Measurements from ENCODE around the gene AP4B1. TPM values are rescaled to one million over a fixed set of nuclear protein-coding genes. Genes with fewer than 3 reads are reported as not detected.

Gene AP4B1
- total and polyA plus RNA-seq, 9 of the 15 experiments (the other 6 are each of a cell fraction or from before 2014, with no cell fraction given) = 15.8 to 36.5 (median 24.6) TPM

DNA sequence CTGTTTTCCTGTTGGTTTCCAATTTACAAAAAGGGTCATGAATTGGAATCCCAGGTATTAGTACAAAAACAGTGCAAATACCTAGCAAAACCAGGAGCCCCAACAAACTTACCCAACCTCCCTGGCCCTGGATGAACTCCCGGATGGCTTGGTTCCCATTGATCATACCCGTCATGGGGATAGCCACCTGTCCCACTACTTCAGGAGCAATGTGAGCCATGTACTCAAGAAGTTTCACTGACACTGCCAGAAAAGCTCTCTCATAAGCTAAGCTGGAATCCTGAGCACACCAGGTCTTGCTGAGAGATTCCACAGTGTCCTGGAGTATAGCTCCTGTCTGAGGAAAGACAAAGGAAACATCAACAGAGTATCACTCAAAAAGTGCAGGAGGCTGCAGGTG is 22.9 kb downstream of the AP4B1 start:
- Histone ChIP-seq H3K9me1 (ENCODE audit: control insufficient read depth, insufficient read depth, low read length) (no peaks in the 10 kb centered on the region), H3K79me2 (ENCODE audit: control insufficient read depth, insufficient read depth, low read length) (no peaks in the 10 kb centered on the region), H4K20me1 (replicated peaks; ENCODE audit: control insufficient read depth, insufficient read depth, low read length) (no peaks in the 10 kb centered on the region), H3K4me1 (replicated peaks in 1 of 2; ENCODE audit: control insufficient read depth in 2 of 2, insufficient read depth in 2 of 2, low read length in 2 of 2) (no peaks in the 10 kb centered on the region; a peak in 1 of 5 replicates), H3K36me3 (ENCODE audit: control insufficient read depth, insufficient read depth, low read length) (no peaks in the 10 kb centered on the region), H3K27ac (ENCODE audit: extremely low read depth, low read depth, low read length) (no peak overlapping the region), H3K4me3 (no peak overlapping the region), H3K9ac (ENCODE audit: insufficient read depth in 1 of 2, low read depth in 2 of 2, low read length in 2 of 2) (no peak overlapping the region), H3K4me2 (ENCODE audit: insufficient read depth, low read length) (no peak overlapping the region), H3K9me3 (replicated peaks; ENCODE audit: control insufficient read depth, insufficient read depth, low read depth, low read length) (no peaks in the 10 kb centered on the region; the same call in 1 of the 2 replicates), H3K27me3 (ENCODE audit: control insufficient read depth in 2 of 2, insufficient read depth in 2 of 2, low read length in 2 of 2) (no peaks in the 10 kb centered on the region), H2AFZ (ENCODE audit: low read depth, low read length) (peak overlapping the region; percentile 75)
- no TSS peak for BruUV-seq (replicated peaks)
- ChIA-PET POLR2A (interaction anchor here (1.0 to 1.7 kb wide), 4 partner anchors 9 to 12 kb away, joined by 3 to 6 read pairs (median 5); no protein-coding TSS in a partner anchor), CTCF (ENCODE audit: low intra/inter-chr PET ratio) (no interaction called here)
- in situ Hi-C loops (cut with MboI) (no loop called here), intact Hi-C loops (cut with micrococcal nuclease) (no loop called here)
- ATAC-seq = no peak; the same call in none of the 3 replicates
- no peak for DNase-seq (ENCODE audit: extremely low read depth in 1 of 4, low spot score in 3 of 4)
- no peak for FAIRE-seq
- WGBS (ENCODE audit: insufficient coverage, low coverage, missing lambda C conversion rate) = 49% methylated on average over 2 of the region's 2 CpGs
- TF ChIP-seq RHOXF2B (CRISPR knock-in tag; conservative IDR thresholded peaks at IDR 0.05) = no peak
- no peak for TF ChIP-seq SMARCA5 (IDR thresholded peaks at IDR 0.05)
- no peak for TF ChIP-seq HOXB6 (CRISPR knock-in tag; IDR thresholded peaks at IDR 0.05; ENCODE audit: borderline replicate concordance)
- TF ChIP-seq, protein P1, sequence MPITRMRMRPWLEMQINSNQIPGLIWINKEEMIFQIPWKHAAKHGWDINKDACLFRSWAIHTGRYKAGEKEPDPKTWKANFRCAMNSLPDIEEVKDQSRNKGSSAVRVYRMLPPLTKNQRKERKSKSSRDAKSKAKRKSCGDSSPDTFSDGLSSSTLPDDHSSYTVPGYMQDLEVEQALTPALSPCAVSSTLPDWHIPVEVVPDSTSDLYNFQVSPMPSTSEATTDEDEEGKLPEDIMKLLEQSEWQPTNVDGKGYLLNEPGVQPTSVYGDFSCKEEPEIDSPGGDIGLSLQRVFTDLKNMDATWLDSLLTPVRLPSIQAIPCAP (CRISPR knock-in tag; IDR thresholded peaks at IDR 0.05; ENCODE audit: borderline replicate concordance) = no peak
- TF ChIP-seq, protein P2, sequence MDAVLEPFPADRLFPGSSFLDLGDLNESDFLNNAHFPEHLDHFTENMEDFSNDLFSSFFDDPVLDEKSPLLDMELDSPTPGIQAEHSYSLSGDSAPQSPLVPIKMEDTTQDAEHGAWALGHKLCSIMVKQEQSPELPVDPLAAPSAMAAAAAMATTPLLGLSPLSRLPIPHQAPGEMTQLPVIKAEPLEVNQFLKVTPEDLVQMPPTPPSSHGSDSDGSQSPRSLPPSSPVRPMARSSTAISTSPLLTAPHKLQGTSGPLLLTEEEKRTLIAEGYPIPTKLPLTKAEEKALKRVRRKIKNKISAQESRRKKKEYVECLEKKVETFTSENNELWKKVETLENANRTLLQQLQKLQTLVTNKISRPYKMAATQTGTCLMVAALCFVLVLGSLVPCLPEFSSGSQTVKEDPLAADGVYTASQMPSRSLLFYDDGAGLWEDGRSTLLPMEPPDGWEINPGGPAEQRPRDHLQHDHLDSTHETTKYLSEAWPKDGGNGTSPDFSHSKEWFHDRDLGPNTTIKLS (IDR thresholded peaks at IDR 0.05; ENCODE audit: borderline replicate concordance, low read depth) = no peak
- TF ChIP-seq, protein P3, sequence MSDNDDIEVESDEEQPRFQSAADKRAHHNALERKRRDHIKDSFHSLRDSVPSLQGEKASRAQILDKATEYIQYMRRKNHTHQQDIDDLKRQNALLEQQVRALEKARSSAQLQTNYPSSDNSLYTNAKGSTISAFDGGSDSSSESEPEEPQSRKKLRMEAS (CRISPR knock-in tag; IDR thresholded peaks at IDR 0.05) = no peak
- TF ChIP-seq, protein P4, sequence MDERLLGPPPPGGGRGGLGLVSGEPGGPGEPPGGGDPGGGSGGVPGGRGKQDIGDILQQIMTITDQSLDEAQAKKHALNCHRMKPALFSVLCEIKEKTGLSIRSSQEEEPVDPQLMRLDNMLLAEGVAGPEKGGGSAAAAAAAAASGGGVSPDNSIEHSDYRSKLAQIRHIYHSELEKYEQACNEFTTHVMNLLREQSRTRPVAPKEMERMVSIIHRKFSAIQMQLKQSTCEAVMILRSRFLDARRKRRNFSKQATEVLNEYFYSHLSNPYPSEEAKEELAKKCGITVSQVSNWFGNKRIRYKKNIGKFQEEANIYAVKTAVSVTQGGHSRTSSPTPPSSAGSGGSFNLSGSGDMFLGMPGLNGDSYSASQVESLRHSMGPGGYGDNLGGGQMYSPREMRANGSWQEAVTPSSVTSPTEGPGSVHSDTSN (CRISPR knock-in tag; IDR thresholded peaks at IDR 0.05; ENCODE audit: low read depth) = no peak
- TF ChIP-seq, protein P4 (tag; conservative IDR thresholded peaks at IDR 0.05; ENCODE audit: low read depth) = no peak
- TF ChIP-seq, protein P5, sequence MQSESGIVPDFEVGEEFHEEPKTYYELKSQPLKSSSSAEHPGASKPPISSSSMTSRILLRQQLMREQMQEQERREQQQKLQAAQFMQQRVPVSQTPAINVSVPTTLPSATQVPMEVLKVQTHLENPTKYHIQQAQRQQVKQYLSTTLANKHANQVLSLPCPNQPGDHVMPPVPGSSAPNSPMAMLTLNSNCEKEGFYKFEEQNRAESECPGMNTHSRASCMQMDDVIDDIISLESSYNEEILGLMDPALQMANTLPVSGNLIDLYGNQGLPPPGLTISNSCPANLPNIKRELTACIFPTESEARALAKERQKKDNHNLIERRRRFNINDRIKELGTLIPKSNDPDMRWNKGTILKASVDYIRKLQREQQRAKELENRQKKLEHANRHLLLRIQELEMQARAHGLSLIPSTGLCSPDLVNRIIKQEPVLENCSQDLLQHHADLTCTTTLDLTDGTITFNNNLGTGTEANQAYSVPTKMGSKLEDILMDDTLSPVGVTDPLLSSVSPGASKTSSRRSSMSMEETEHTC (IDR thresholded peaks at IDR 0.05) = no peak
- no peak for TF ChIP-seq ZNF239 (CRISPR knock-in tag; IDR thresholded peaks at IDR 0.05)
- TF ChIP-seq C11orf30 (IDR thresholded peaks at IDR 0.05; ENCODE audit: low read depth) = no peak
- no peak for TF ChIP-seq ZNF143 (CRISPR knock-in tag; IDR thresholded peaks at IDR 0.05)
- TF ChIP-seq, protein P6, sequence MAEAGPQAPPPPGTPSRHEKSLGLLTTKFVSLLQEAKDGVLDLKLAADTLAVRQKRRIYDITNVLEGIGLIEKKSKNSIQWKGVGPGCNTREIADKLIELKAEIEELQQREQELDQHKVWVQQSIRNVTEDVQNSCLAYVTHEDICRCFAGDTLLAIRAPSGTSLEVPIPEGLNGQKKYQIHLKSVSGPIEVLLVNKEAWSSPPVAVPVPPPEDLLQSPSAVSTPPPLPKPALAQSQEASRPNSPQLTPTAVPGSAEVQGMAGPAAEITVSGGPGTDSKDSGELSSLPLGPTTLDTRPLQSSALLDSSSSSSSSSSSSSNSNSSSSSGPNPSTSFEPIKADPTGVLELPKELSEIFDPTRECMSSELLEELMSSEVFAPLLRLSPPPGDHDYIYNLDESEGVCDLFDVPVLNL (CRISPR knock-in tag; IDR thresholded peaks at IDR 0.05; ENCODE audit: low read depth) = no peak
- TF ChIP-seq SMAD3 (CRISPR knock-in tag; conservative IDR thresholded peaks at IDR 0.05) = no peak
- TF ChIP-seq KLF10 (CRISPR knock-in tag; IDR thresholded peaks at IDR 0.05) = no peak

Data from K562 (cell line).